HepG2 (cell line): ENCODE data around the gene EIF5A2. TPM values are rescaled to one million over a fixed set of nuclear protein-coding genes. Genes with fewer than 3 reads are reported as not detected.

Experiments
- ATAC-seq: fragments of 200-7000 bp; cut with Tn5 transposase; 3 replicates; pipeline ENCODE4 v1.9.1; 2020; ENCODE audit warnings: mild to moderate bottlenecking, moderate library complexity
- BruUV-seq: library from RNA; stranded (reverse); fragments of 400-500 nt; replicated peaks from 2 replicates; lab custom pipeline; 2021; lab: Mats Ljungman, UMichigan
- CTCF ChIA-PET: fragments of 300-600 bp; formaldehyde crosslinking; extraction: SDS; loops from one replicate; lab custom pipeline; 2021; ENCODE audit warnings: low total read pairs, inconsistent platforms, low intra/inter-chr PET ratio; lab: Yijun Ruan, JAX
- POLR2A ChIA-PET: fragments of 350-600 bp; sonication (Branson Sonifier 250); formaldehyde crosslinking; loops from one replicate; lab custom pipeline; 2020; ENCODE audit warnings: antibody characterized with exemption, inconsistent platforms; lab: Yijun Ruan, JAX
- DNase-seq: peaks from one replicate; pipeline ENCODE4 v3.0.0-alpha.2; 2015; ENCODE audit warnings: low spot score
- FAIRE-seq: peaks from 3 replicates; lab custom pipeline; 2011; peaks lifted over from hg19 to GRCh38; lab: Jason Lieb, UNC
- H2AFZ ChIP-seq: one replicate; pipeline ENCODE4 v1.6.1; 2011; ENCODE audit warnings: low read length, inconsistent platforms
- H3K27ac ChIP-seq: fragments of 300-600 bp; 3 replicates; pipeline ENCODE4 v1.8.0; 2011; ENCODE audit warnings: mixed run types, mild to moderate bottlenecking, mixed read lengths, low read length, inconsistent platforms; ENCODE audit not compliant: insufficient read depth; ENCODE audit errors: extremely low read length
- H3K27me3 ChIP-seq, 2 experiments: fragments of 200-600 bp in 1 of 2; 2 replicates in 1 of 2; 3 replicates in 1 of 2; pipeline versions ENCODE4 v1.6.0 to v1.8.0; 2011; ENCODE audit warnings: low read length in 2 of 2, mild to moderate bottlenecking in 2 of 2, moderate library complexity in 2 of 2, inconsistent platforms in 1 of 2; ENCODE audit not compliant: insufficient read depth in 2 of 2, control insufficient read depth in 1 of 2
- H3K36me3 ChIP-seq, 2 experiments: fragments of 200-600 bp in 1 of 2; replicated peaks in 1 of 2; 2 replicates in 1 of 2; 3 replicates in 1 of 2; pipeline versions ENCODE4 v1.5.1 to v1.8.0; 2011; ENCODE audit warnings: low read length in 2 of 2, inconsistent platforms in 1 of 2; ENCODE audit not compliant: insufficient read depth in 2 of 2, control insufficient read depth in 1 of 2
- H3K4me1 ChIP-seq: 2 replicates; pipeline ENCODE4 v1.5.1; 2012; ENCODE audit warnings: low read length, inconsistent platforms; ENCODE audit not compliant: insufficient read depth
- H3K4me2 ChIP-seq: 2 replicates; pipeline ENCODE4 v1.6.0; 2011; ENCODE audit warnings: low read depth, low read length, inconsistent platforms
- H3K4me3 ChIP-seq, 3 experiments: fragments of 200-600 bp in 1 of 3; sonication (generic), shearing (Covaris generic) in 1 of 3; replicated peaks in 1 of 3; 2 replicates each; pipeline ENCODE4 v1.5.1; 2011 to 2016; ENCODE audit warnings: low read length in 3 of 3, inconsistent platforms in 2 of 3, low read depth in 2 of 3, mild to moderate bottlenecking in 2 of 3, control low read depth in 1 of 3, mixed read lengths in 1 of 3; ENCODE audit not compliant: insufficient read depth in 1 of 3
- H3K79me2 ChIP-seq: one replicate; pipeline ENCODE4 v1.6.1; 2011; ENCODE audit warnings: low read length, inconsistent platforms; ENCODE audit not compliant: insufficient read depth
- H3K9ac ChIP-seq: 2 replicates; pipeline ENCODE4 v1.6.0; 2011; ENCODE audit warnings: mild to moderate bottlenecking, low read depth, low read length, inconsistent platforms; ENCODE audit not compliant: insufficient read depth
- H3K9me3 ChIP-seq: 2 replicates; pipeline ENCODE4 v1.5.1; 2012; ENCODE audit warnings: mild to moderate bottlenecking, low read length
- H4K20me1 ChIP-seq: 2 replicates; pipeline ENCODE4 v1.6.0; 2011; ENCODE audit warnings: inconsistent platforms, mild to moderate bottlenecking, low read length, moderate library complexity; ENCODE audit not compliant: insufficient read depth
- ATRX ChIP-seq: sonication (generic); formaldehyde crosslinking; IDR thresholded peaks from 2 replicates; pipeline ENCODE4 v1.4.0; 2020; ENCODE audit warnings: missing genetic modification reagents, borderline replicate concordance
- CAMTA2 ChIP-seq: sonication (generic); formaldehyde crosslinking; IDR thresholded peaks from 2 replicates; pipeline ENCODE4 v1.4.0; 2020; ENCODE audit warnings: mild to moderate bottlenecking, missing genetic modification reagents, borderline replicate concordance
- GTF3A ChIP-seq: sonication (generic); formaldehyde crosslinking; conservative IDR thresholded peaks from 2 replicates; pipeline ENCODE4 v1.4.0; 2020; ENCODE audit warnings: mild to moderate bottlenecking, missing genetic modification reagents
- HNF4G ChIP-seq, 2 experiments: sonication (generic) in 1 of 2; formaldehyde crosslinking in 1 of 2; IDR thresholded peaks; 2 replicates each; pipeline versions ENCODE4 v1.4.0 to v1.6.1; 2011 to 2020; ENCODE audit warnings: borderline replicate concordance in 2 of 2, low read depth in 2 of 2, mild to moderate bottlenecking in 2 of 2, low read length in 1 of 2, missing genetic modification reagents in 1 of 2, moderate library complexity in 1 of 2
- HNRNPK ChIP-seq: fragments of 200-400 bp; formaldehyde crosslinking; IDR thresholded peaks from 2 replicates; pipeline ENCODE4 v1.6.1; 2018; ENCODE audit warnings: low read length, low read depth, moderate library complexity, mild to moderate bottlenecking; ENCODE audit not compliant: poor library complexity, severe bottlenecking
- KAT8 ChIP-seq: IDR thresholded peaks from 2 replicates; pipeline ENCODE4 v1.6.1; 2016; ENCODE audit warnings: missing genetic modification reagents, missing compliant biosample characterization
- KLF11 ChIP-seq: IDR thresholded peaks from 2 replicates; pipeline ENCODE4 v1.6.1; 2016; ENCODE audit warnings: missing compliant biosample characterization
- LBX2 ChIP-seq: sonication (generic); formaldehyde crosslinking; IDR thresholded peaks from 2 replicates; pipeline ENCODE4 v1.5.0; 2020; ENCODE audit warnings: missing genetic modification reagents, mild to moderate bottlenecking, borderline replicate concordance
- MNT ChIP-seq: fragments of 450-650 bp; IDR thresholded peaks from 2 replicates; pipeline ENCODE4 v1.6.1; 2016
- MYPOP ChIP-seq: sonication (generic); formaldehyde crosslinking; IDR thresholded peaks from 2 replicates; pipeline ENCODE4 v1.8.1; 2023; ENCODE audit warnings: mild to moderate bottlenecking, moderate library complexity, missing genetic modification reagents
- NCOA1 ChIP-seq: sonication (generic); formaldehyde crosslinking; IDR thresholded peaks from 2 replicates; pipeline ENCODE4 v1.9.0; 2021; ENCODE audit warnings: missing genetic modification reagents
- RBM22 ChIP-seq: fragments of 200-400 bp; formaldehyde crosslinking; optimal IDR thresholded peaks from 2 replicates; pipeline ENCODE3; 2017; ENCODE audit warnings: mild to moderate bottlenecking, low read length, moderate library complexity
- RFX3 ChIP-seq: IDR thresholded peaks from 2 replicates; pipeline ENCODE4 v1.6.1; 2016; ENCODE audit warnings: missing biosample characterization, missing genetic modification reagents
- SAP130 ChIP-seq: IDR thresholded peaks from 2 replicates; pipeline ENCODE4 v1.6.1; 2016; ENCODE audit warnings: low read depth
- SP2 ChIP-seq: sonication (generic); formaldehyde crosslinking; IDR thresholded peaks from 2 replicates; pipeline ENCODE4 v1.5.1; 2020; ENCODE audit warnings: mild to moderate bottlenecking, missing genetic modification reagents
- ZNF280B ChIP-seq: sonication (generic); formaldehyde crosslinking; IDR thresholded peaks from 2 replicates; pipeline ENCODE4 v1.5.0; 2020; ENCODE audit warnings: missing genetic modification reagents, mild to moderate bottlenecking, borderline replicate concordance
- ZNF619 ChIP-seq: sonication (generic); formaldehyde crosslinking; IDR thresholded peaks from 2 replicates; pipeline ENCODE4 v1.4.0; 2020; ENCODE audit warnings: mild to moderate bottlenecking, missing genetic modification reagents
- WGBS: methylation state at CpG from one replicate; pipeline ENCODE4 v1.1.6; 2017; ENCODE audit warnings: low lambda C conversion rate; 5-methylcytosine and 5-hydroxymethylcytosine counted together
- in situ Hi-C: cut with HindIII; loops from 2 replicates; pipeline ENCODE4 v1.10.0; 2017; ENCODE audit warnings: low pct_unique_long_range_greater_than_20kb; ENCODE audit not compliant: extremely low pct_ligation_motif_present
- intact Hi-C: fragments of 100-400 bp; cut with micrococcal nuclease; formaldehyde crosslinking; loops from one replicate; pipeline ENCODE4 v1.10.0; 2022; ENCODE audit not compliant: unreplicated experiment
- polyA plus RNA-seq, 8 experiments: library from polyadenylated mRNA; depleted of rRNA in 3 of 8; stranded (reverse) in 7 of 8; unstranded in 1 of 8; fragments of >200 nt; fragmentation: Illumina TruSeq in 4 of 8; extraction: Trizol in 4 of 8; gene quantifications; 2 replicates each; pipeline versions ENCODE4 v1.2.1 to v1.2.3, GENCODE V29; 2011 to 2016; ENCODE audit warnings: low read depth in 4 of 8, missing spikeins in 1 of 8, mixed read lengths in 1 of 8; ENCODE audit not compliant: insufficient read depth in 1 of 8
- total RNA-seq, 5 experiments: library from RNA; depleted of rRNA; stranded (reverse); fragments of >200 nt; fragmentation: Illumina TruSeq; extraction: Trizol; gene quantifications; 2 replicates each; pipeline ENCODE4 v1.2.3, GENCODE V29; 2016; ENCODE audit warnings: low read depth in 1 of 5

The EIF5A2 gene
- total and polyA plus RNA-seq, 2 of the 13 experiments (the other 11 are each of a cell fraction or from before 2014, with no cell fraction given): 3.5 to 9.4 TPM

- TF ChIP-seq HNF4G (IDR thresholded peaks at IDR 0.05; ENCODE audit: borderline replicate concordance, low read depth, low read length) (no peak), HNF4G (CRISPR knock-in tag; IDR thresholded peaks at IDR 0.05; ENCODE audit: borderline replicate concordance, low read depth) (no peak), RFX3 (CRISPR knock-in tag) (no peak), SAP130 (no peak), ATRX (CRISPR knock-in tag) (no peak), ZNF280B (CRISPR knock-in tag) (no peak), NCOA1 (CRISPR knock-in tag) (0 out of 2 replicates have a peak, but pooled peaks have one; percentile 22)
- TF ChIP-seq, all 625 proteins: peak for 8
Observed at GRCh38 chr3:170869239-170869590, 39.2 kb downstream of the EIF5A2 start (continued).

- peaks cover 32% of the 10 kb centered on the region for H3K4me1 ChIP-seq
- peak overlapping the region; percentile 96 for H3K9ac ChIP-seq
- no TSS peak for BruUV-seq
- H3K9me3 ChIP-seq: no peaks in the 10 kb centered on the region
- CTCF ChIA-PET: no interaction called here
- in situ Hi-C loops (no loop called here), intact Hi-C loops (loop anchor here (2.0 to 5.0 kb wide), 2 partner anchors 40 to 441 kb away; partner anchors contain the start of gene EIF5A2)
- no peak overlapping the region for H2AFZ ChIP-seq
- peak overlapping the region; percentile 88 for H3K27ac ChIP-seq
- 24% methylated on average over 9 of the region's 9 CpGs for WGBS
- H4K20me1 ChIP-seq: peaks cover 24% of the 10 kb centered on the region
- H3K27me3 ChIP-seq: no peaks in the 10 kb centered on the region
- no peak for DNase-seq
- H3K4me3 ChIP-seq: peak overlapping the region; percentile 68 to 87 (median 84)
- peak overlapping the region; percentile 94 for H3K4me2 ChIP-seq
- POLR2A ChIA-PET: interaction anchor here (0.7 to 2.5 kb wide), 6 partner anchors 15 to 443 kb away, joined by 3 to 30 read pairs (median 4); partner anchors contain the start of gene EIF5A2
- no peak for ATAC-seq
- H3K36me3 ChIP-seq: peaks cover 3 to 20% of the 10 kb centered on the region in 2 experiments; a peak in 4 of 5 replicates
- no peak for FAIRE-seq
- H3K79me2 ChIP-seq: peaks cover 22% of the 10 kb centered on the region
- TF ChIP-seq KLF11 (CRISPR knock-in tag) (no peak), HNRNPK (no peak), RBM22 (peak; percentile 91), LBX2 (CRISPR knock-in tag) (no peak), MYPOP (no peak), CAMTA2 (CRISPR knock-in tag) (no peak), SP2 (CRISPR knock-in tag) (no peak), GTF3A (CRISPR knock-in tag) (no peak), MNT (no peak), ZNF619 (CRISPR knock-in tag) (no peak), KAT8 (peak; percentile 10; the same call in 1 of the 2 replicates)
Observed at GRCh38 chr3:170868577-170869238, 39.7 kb downstream of the EIF5A2 start.
